ENCODE results near the gene SLC13A3. TPM values are rescaled to one million over a fixed set of nuclear protein-coding genes. Genes with fewer than 3 reads are reported as not detected.
A peak's percentile ranks its signal among the peaks of the same experiment; 100 is the strongest.

The SLC13A3 gene
- total RNA-seq, 4 donors from 2014 or later, result 0.34 to 1.5 (median 1.0) TPM

GRCh38 chr20:46563170-46563859, 87.9 kb downstream of the SLC13A3 start:
- intact Hi-C loops (cut with DNase I), result no loop called here
- Histone ChIP-seq H3K27me3 (no peaks in the 10 kb centered on the region), H3K36me3 (no peaks in the 10 kb centered on the region), H3K27ac (peak overlapping the region in 3 of 4 donors; percentile 55 to 71 (median 56)), H3K4me1 (peaks cover 0 to 23% (median 3%) of the 10 kb centered on the region in 3 donors), H3K9me3 (no peaks in the 10 kb centered on the region), H3K4me3 (peak overlapping the region in 2 of 4 donors; percentile 21 to 29)
- 86 to 90% methylated on average over 8 to 12 of the region's 16 CpGs for WGBS, 2 donors
- no peak for DNase-seq
- no peak for TF ChIP-seq CTCF (IDR thresholded peaks at IDR 0.05)
- no peak for TF ChIP-seq POLR2A (IDR thresholded peaks at IDR 0.05)

- H3K4me3 ChIP-seq, result peak overlapping the region; percentile 19 to 35 (median 25)
- TF ChIP-seq CTCF (IDR thresholded peaks at IDR 0.05) (peak; percentile 65 to 89 (median 80)), POLR2A (IDR thresholded peaks at IDR 0.05) (no peak)
- WGBS, 2 donors, result 19% methylated on average over 18 of the region's 19 CpGs
- H3K9me3 ChIP-seq, result no peaks in the 10 kb centered on the region
- H3K27ac ChIP-seq, result peak overlapping the region in 3 of 4 donors; percentile 55 to 71 (median 56)
- H3K4me1 ChIP-seq, result peaks cover 0 to 25% (median 3%) of the 10 kb centered on the region in 3 donors
- intact Hi-C loops (cut with DNase I), result no loop called here
- DNase-seq, result no peak
- H3K36me3 ChIP-seq, result no peaks in the 10 kb centered on the region
- no peaks in the 10 kb centered on the region for H3K27me3 ChIP-seq
These were observed 88.7 kb downstream of the SLC13A3 start for GRCh38 chr20:46562373-46563169.

GRCh38 chr20:46562009-46562372, 89.3 kb downstream of the SLC13A3 start:
- TF ChIP-seq CTCF (IDR thresholded peaks at IDR 0.05), result no peak
- DNase-seq, result no peak
- no peaks in the 10 kb centered on the region for H3K36me3 ChIP-seq
- intact Hi-C loops (cut with DNase I), result no loop called here
- H3K27ac ChIP-seq, result peak overlapping the region in 3 of 4 donors; percentile 22 to 71 (median 55)
- no peaks in the 10 kb centered on the region for H3K27me3 ChIP-seq
- peaks cover 0 to 25% (median 3%) of the 10 kb centered on the region in 3 donors for H3K4me1 ChIP-seq
- H3K4me3 ChIP-seq, result peak overlapping the region in 3 of 4 donors; percentile 21 to 35 (median 29)
- 39 to 49% methylated on average over 5 of the region's 5 CpGs for WGBS, 2 donors
- no peaks in the 10 kb centered on the region for H3K9me3 ChIP-seq

- H3K27ac ChIP-seq, result no peak overlapping the region
- no peak overlapping the region for H3K4me3 ChIP-seq
- intact Hi-C loops (cut with DNase I), result no loop called here
- no peaks in the 10 kb centered on the region for H3K36me3 ChIP-seq
- WGBS, 2 donors, result 80 to 89% methylated on average over 5 to 6 of the region's 7 CpGs
- peaks cover 0 to 25% (median 3%) of the 10 kb centered on the region in 3 donors for H3K4me1 ChIP-seq
- peaks cover 0 to 5% (median 0%) of the 10 kb centered on the region in 4 donors for H3K27me3 ChIP-seq
- no peak for TF ChIP-seq POLR2A (IDR thresholded peaks at IDR 0.05)
- TF ChIP-seq CTCF (IDR thresholded peaks at IDR 0.05), result no peak
- DNase-seq, result no peak
- H3K9me3 ChIP-seq, result no peaks in the 10 kb centered on the region
These were observed 91.4 kb downstream of the SLC13A3 start for GRCh38 chr20:46559685-46560440.
